Ramos (cell line): Measurements from ENCODE around the gene AGK.
"Not testable (repeated sequence)": the region's sequence is repeated elsewhere in the genome, so short reads cannot be mapped to it uniquely, and the experiment has no call there.

Experiments
- in situ Hi-C: fragments of 300-500 bp; cut with MboI; formaldehyde crosslinking; loops from one replicate; pipeline ENCODE4 v1.14.3; 2022; ENCODE audit warnings: low sequenced_read_pairs; ENCODE audit not compliant: unreplicated experiment

The AGK gene

GRCh38 chr7:141550386-141551093, 670 bp upstream of the AGK start:
- in situ Hi-C loops = no loop called here

- in situ Hi-C loops = no loop called here
These were observed 572 bp downstream of the AGK start for GRCh38 chr7:141551782-141552181.

- in situ Hi-C loops = no loop called here
These were observed 6.2 kb downstream of the AGK start for GRCh38 chr7:141557360-141557759.

GRCh38 chr7:141557831-141558531, 6.8 kb downstream of the AGK start:
- in situ Hi-C loops = not testable (repeated sequence)

- in situ Hi-C loops = no loop called here
These were observed 7.5 kb downstream of the AGK start for GRCh38 chr7:141558544-141559183.

GRCh38 chr7:141559961-141560360, 8.8 kb downstream of the AGK start:
- in situ Hi-C loops = no loop called here

GRCh38 chr7:141562036-141562435, 10.8 kb downstream of the AGK start:
- in situ Hi-C loops = no loop called here

- in situ Hi-C loops = no loop called here
These were observed 11.3 kb downstream of the AGK start for GRCh38 chr7:141562543-141562942.

- in situ Hi-C loops = no loop called here
These were observed 11.8 kb downstream of the AGK start for GRCh38 chr7:141562972-141563371.

- in situ Hi-C loops = no loop called here
These were observed 12.9 kb downstream of the AGK start for GRCh38 chr7:141563956-141564623.

GRCh38 chr7:141567432-141567831, 16.2 kb downstream of the AGK start:
- in situ Hi-C loops = no loop called here

- in situ Hi-C loops = no loop called here
These were observed 17.0 kb downstream of the AGK start for GRCh38 chr7:141568227-141568626.

GRCh38 chr7:141571059-141571458, 19.8 kb downstream of the AGK start:
- in situ Hi-C loops = no loop called here

GRCh38 chr7:141572175-141572574, 21.0 kb downstream of the AGK start:
- in situ Hi-C loops = no loop called here

- in situ Hi-C loops = no loop called here
These were observed 22.3 kb downstream of the AGK start for GRCh38 chr7:141573511-141573910.

GRCh38 chr7:141575164-141575563, 24.0 kb downstream of the AGK start:
- in situ Hi-C loops = no loop called here

GRCh38 chr7:141575654-141576448, 24.6 kb downstream of the AGK start:
- in situ Hi-C loops = no loop called here

GRCh38 chr7:141577043-141577839, 26.0 kb downstream of the AGK start:
- in situ Hi-C loops = no loop called here

- in situ Hi-C loops = not testable (repeated sequence)
These were observed 28.7 kb downstream of the AGK start for GRCh38 chr7:141579953-141580352.
